C4-2B (cell line): Measurements from ENCODE around the gene CENPA.

Experiments used
- ZFX ChIP-seq: fragments of 450-650 bp; IDR thresholded peaks from 2 replicates; pipeline ENCODE4 v1.6.1; 2017
- TF ChIP-seq, protein P1 (sequence below): fragments of 450-650 bp; conservative IDR thresholded peaks from 2 replicates; pipeline ENCODE4 v1.5.1; 2017; ENCODE audit warnings: mild to moderate bottlenecking

DNA sequence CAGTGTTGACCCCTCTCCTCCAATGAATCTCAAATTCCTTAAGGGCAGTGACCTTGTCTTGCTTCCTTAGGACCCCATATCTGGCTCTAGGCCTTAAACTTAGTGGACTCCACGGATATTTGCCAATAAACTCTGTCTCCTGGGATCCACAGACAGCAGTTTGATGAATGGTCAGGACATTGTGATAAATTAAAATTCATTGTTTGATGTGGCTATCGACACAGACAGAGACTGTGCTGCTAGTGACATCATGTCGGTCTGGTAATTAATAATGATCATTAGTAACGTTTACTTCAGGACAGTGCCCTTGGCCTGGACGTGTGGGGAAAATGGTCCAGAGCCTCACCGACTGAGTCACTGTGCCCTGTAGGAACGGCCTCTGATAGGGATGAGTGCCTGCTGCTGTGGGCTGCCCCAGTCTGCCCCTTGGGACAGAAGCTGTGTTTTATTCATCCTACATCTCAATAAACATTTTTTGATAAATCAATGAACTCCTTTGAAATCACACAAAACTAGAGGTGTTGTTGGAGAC lies 27.0 kb upstream of the CENPA start:
- TF ChIP-seq, protein P1, sequence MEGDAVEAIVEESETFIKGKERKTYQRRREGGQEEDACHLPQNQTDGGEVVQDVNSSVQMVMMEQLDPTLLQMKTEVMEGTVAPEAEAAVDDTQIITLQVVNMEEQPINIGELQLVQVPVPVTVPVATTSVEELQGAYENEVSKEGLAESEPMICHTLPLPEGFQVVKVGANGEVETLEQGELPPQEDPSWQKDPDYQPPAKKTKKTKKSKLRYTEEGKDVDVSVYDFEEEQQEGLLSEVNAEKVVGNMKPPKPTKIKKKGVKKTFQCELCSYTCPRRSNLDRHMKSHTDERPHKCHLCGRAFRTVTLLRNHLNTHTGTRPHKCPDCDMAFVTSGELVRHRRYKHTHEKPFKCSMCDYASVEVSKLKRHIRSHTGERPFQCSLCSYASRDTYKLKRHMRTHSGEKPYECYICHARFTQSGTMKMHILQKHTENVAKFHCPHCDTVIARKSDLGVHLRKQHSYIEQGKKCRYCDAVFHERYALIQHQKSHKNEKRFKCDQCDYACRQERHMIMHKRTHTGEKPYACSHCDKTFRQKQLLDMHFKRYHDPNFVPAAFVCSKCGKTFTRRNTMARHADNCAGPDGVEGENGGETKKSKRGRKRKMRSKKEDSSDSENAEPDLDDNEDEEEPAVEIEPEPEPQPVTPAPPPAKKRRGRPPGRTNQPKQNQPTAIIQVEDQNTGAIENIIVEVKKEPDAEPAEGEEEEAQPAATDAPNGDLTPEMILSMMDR: no peak
- TF ChIP-seq ZFX: no peak
